H9 (cell line): ENCODE data around the gene CAB39. TPM values are rescaled to one million over a fixed set of nuclear protein-coding genes. Genes with fewer than 3 reads are reported as not detected.
A peak's percentile ranks its signal among the peaks of the same experiment; 100 is the strongest.

Source experiments
- DNase-seq: peaks from one replicate; pipeline ENCODE4 v3.0.0-alpha.2; 2017
- H2AFZ ChIP-seq: one replicate; pipeline ENCODE4 v1.6.1; 2013; ENCODE audit warnings: mild to moderate bottlenecking, low read length, control low read depth, moderate library complexity
- H2AK5ac ChIP-seq: 2 replicates; pipeline ENCODE4 v1.6.1; 2013; ENCODE audit warnings: low read length, control low read depth, mixed read lengths; ENCODE audit not compliant: insufficient read length
- H2BK120ac ChIP-seq: one replicate; pipeline ENCODE4 v1.6.1; 2013; ENCODE audit warnings: low read depth, mild to moderate bottlenecking, low read length, control low read depth, inconsistent platforms; ENCODE audit not compliant: poor library complexity, severe bottlenecking
- H2BK12ac ChIP-seq: 2 replicates; pipeline ENCODE4 v1.6.1; 2013; ENCODE audit warnings: low read length, control low read depth, mixed read lengths, low read depth; ENCODE audit not compliant: insufficient read length
- H2BK15ac ChIP-seq: 2 replicates; pipeline ENCODE4 v1.6.1; 2013; ENCODE audit warnings: low read depth, low read length, control low read depth
- H2BK20ac ChIP-seq: one replicate; pipeline ENCODE4 v1.6.1; 2013; ENCODE audit warnings: low read depth, mild to moderate bottlenecking, low read length, control low read depth, inconsistent platforms; ENCODE audit not compliant: poor library complexity, severe bottlenecking
- H2BK5ac ChIP-seq: 2 replicates; pipeline ENCODE4 v1.6.1; 2013; ENCODE audit warnings: low read length, control low read depth, mixed read lengths; ENCODE audit not compliant: insufficient read length
- H3K14ac ChIP-seq: 2 replicates; pipeline ENCODE4 v1.6.1; 2013; ENCODE audit warnings: low read length, control low read depth; ENCODE audit not compliant: insufficient read depth
- H3K18ac ChIP-seq: 2 replicates; pipeline ENCODE4 v1.6.1; 2013; ENCODE audit warnings: low read depth, mild to moderate bottlenecking, mixed read lengths, low read length, control low read depth; ENCODE audit not compliant: insufficient read length
- H3K23ac ChIP-seq: 2 replicates; pipeline ENCODE4 v1.6.1; 2013; ENCODE audit warnings: low read length, control low read depth, mixed read lengths, low read depth; ENCODE audit not compliant: insufficient read length
- H3K23me2 ChIP-seq: 2 replicates; pipeline ENCODE4 v1.6.1; 2013; ENCODE audit warnings: low read depth, mild to moderate bottlenecking, mixed read lengths, low read length, control low read depth; ENCODE audit not compliant: insufficient read length, poor library complexity, severe bottlenecking
- H3K27ac ChIP-seq: 2 replicates; pipeline ENCODE4 v1.5.1; 2013; ENCODE audit warnings: low read length, control low read depth, mixed read lengths, low read depth; ENCODE audit not compliant: insufficient read length
- H3K27me3 ChIP-seq: 2 replicates; pipeline ENCODE4 v1.6.1; 2013; ENCODE audit warnings: low read length, control low read depth, inconsistent platforms; ENCODE audit not compliant: insufficient read depth
- H3K4ac ChIP-seq: 2 replicates; pipeline ENCODE4 v1.6.1; 2013; ENCODE audit warnings: low read depth, mild to moderate bottlenecking, control low read depth, inconsistent platforms, low read length, moderate library complexity
- H3K4me1 ChIP-seq: 2 replicates; pipeline ENCODE4 v1.6.1; 2013; ENCODE audit warnings: low read length, control low read depth, inconsistent platforms; ENCODE audit not compliant: insufficient read depth
- H3K4me2 ChIP-seq: 2 replicates; pipeline ENCODE4 v1.6.1; 2013; ENCODE audit warnings: low read length, control low read depth, mixed read lengths; ENCODE audit not compliant: insufficient read length, insufficient read depth
- H3K56ac ChIP-seq: 2 replicates; pipeline ENCODE4 v1.6.1; 2013; ENCODE audit warnings: low read depth, mild to moderate bottlenecking, mixed read lengths, low read length, control low read depth; ENCODE audit not compliant: insufficient read length
- H3K79me1 ChIP-seq: 2 replicates; pipeline ENCODE4 v1.6.1; 2013; ENCODE audit warnings: low read depth, mild to moderate bottlenecking, moderate library complexity, low read length, control low read depth, inconsistent platforms; ENCODE audit not compliant: insufficient read depth, poor library complexity, severe bottlenecking
- H3K79me2 ChIP-seq: 2 replicates; pipeline ENCODE4 v1.6.1; 2013; ENCODE audit warnings: low read length, control low read depth, inconsistent platforms; ENCODE audit not compliant: insufficient read depth
- H3K9ac ChIP-seq: 2 replicates; pipeline ENCODE4 v1.6.1; 2013; ENCODE audit warnings: low read length, control low read depth, mixed read lengths; ENCODE audit not compliant: insufficient read length; ENCODE audit errors: extremely low read depth
- H3K9me3 ChIP-seq: one replicate; pipeline ENCODE4 v1.6.1; 2013; ENCODE audit warnings: low read depth, low read length, inconsistent platforms; ENCODE audit not compliant: control insufficient read depth
- H3T11ph ChIP-seq: one replicate; pipeline ENCODE4 v1.6.1; 2013; ENCODE audit warnings: mild to moderate bottlenecking, low read length, control low read depth, inconsistent platforms
- H4K20me1 ChIP-seq: one replicate; pipeline ENCODE4 v1.6.1; 2013; ENCODE audit not compliant: control insufficient read depth, insufficient read length, insufficient read depth
- H4K5ac ChIP-seq: 2 replicates; pipeline ENCODE4 v1.6.1; 2013; ENCODE audit warnings: low read depth, mild to moderate bottlenecking, mixed read lengths, low read length, control low read depth; ENCODE audit not compliant: insufficient read length
- H4K8ac ChIP-seq: replicated peaks from 2 replicates; pipeline ENCODE4 v1.6.1; 2013; ENCODE audit warnings: low read length, control low read depth, mixed read lengths, low read depth; ENCODE audit not compliant: insufficient read length
- H4K91ac ChIP-seq: 2 replicates; pipeline ENCODE4 v1.6.1; 2013; ENCODE audit warnings: low read depth, mild to moderate bottlenecking, moderate library complexity, mixed read lengths, low read length, control low read depth; ENCODE audit not compliant: insufficient read length
- H3K27ac Mint-ChIP-seq, 3 experiments: 2 replicates in 2 of 3; 3 replicates in 1 of 3; pipeline ENCODE4 v1.8.0; 2020 to 2021; ENCODE audit warnings: mixed read lengths in 3 of 3, mild to moderate bottlenecking in 1 of 3, moderate library complexity in 1 of 3
- H3K27me3 Mint-ChIP-seq: 2 replicates; pipeline ENCODE4 v1.8.0; 2021; ENCODE audit warnings: low read depth, mild to moderate bottlenecking, moderate library complexity, mixed read lengths
- H3K36me3 Mint-ChIP-seq, 3 experiments: 2 replicates in 2 of 3; 3 replicates in 1 of 3; pipeline ENCODE4 v1.8.0; 2020 to 2021; ENCODE audit warnings: low read depth in 3 of 3, mixed read lengths in 3 of 3; ENCODE audit not compliant: insufficient read depth in 1 of 3
- H3K4me1 Mint-ChIP-seq, 2 experiments: 2 replicates each; pipeline ENCODE4 v1.8.0; 2020; ENCODE audit warnings: mixed read lengths in 2 of 2
- H3K4me3 Mint-ChIP-seq, 2 experiments: 2 replicates in 1 of 2; 3 replicates in 1 of 2; pipeline ENCODE4 v1.8.0; 2020 to 2021; ENCODE audit warnings: mild to moderate bottlenecking in 2 of 2, mixed read lengths in 2 of 2, moderate library complexity in 1 of 2
- H3K9me3 Mint-ChIP-seq, 2 experiments: 2 replicates in 1 of 2; 3 replicates in 1 of 2; pipeline ENCODE4 v1.8.0; 2020; ENCODE audit warnings: mild to moderate bottlenecking in 2 of 2, mixed read lengths in 2 of 2, moderate library complexity in 1 of 2
- WGBS: extraction: QIAGEN DNeasy Blood & Tissue Kit; methylation state at CpG from one replicate; pipeline ENCODE4 v1.1.7; 2013; ENCODE audit warnings: missing lambda C conversion rate, low lambda C conversion rate, mixed read lengths; ENCODE audit not compliant: insufficient read length; ENCODE audit errors: extremely low coverage; 5-methylcytosine and 5-hydroxymethylcytosine counted together
- total RNA-seq: library from RNA; stranded (reverse); gene quantifications from 2 replicates; pipeline ENCODE4 v1.2.1, GENCODE V29; 2021
- TF ChIP-seq, protein P1 (sequence below): fragments of 200-600 bp; sonication (generic); conservative IDR thresholded peaks from 3 replicates; pipeline ENCODE4 v1.8.0; 2021; ENCODE audit warnings: antibody characterized with exemption, mild to moderate bottlenecking

CAB39 gene
- total RNA-seq, 1 experiment from 2014 or later = 42.7 TPM

- Histone ChIP-seq H3K18ac (no peak overlapping the region), H4K5ac (no peak overlapping the region), H3K27ac (no peak overlapping the region), H2AFZ (no peak overlapping the region), H3K14ac (no peak overlapping the region), H3K23ac (no peak overlapping the region), H3K9ac (no peak overlapping the region), H4K91ac (no peak overlapping the region), H4K20me1 (no peaks in the 10 kb centered on the region), H2BK20ac (no peak overlapping the region), H3K4ac (no peak overlapping the region), H2AK5ac (no peak overlapping the region), H3K27me3 (no peaks in the 10 kb centered on the region), H3K79me1 (no peaks in the 10 kb centered on the region), H3K4me2 (no peak overlapping the region), H2BK120ac (no peak overlapping the region), H3T11ph (no peak overlapping the region), H3K23me2 (no peaks in the 10 kb centered on the region), H3K79me2 (no peaks in the 10 kb centered on the region), H3K56ac (no peak overlapping the region), H2BK12ac (no peak overlapping the region), H3K4me1 (peaks cover 4% of the 10 kb centered on the region; the same call in 1 of the 2 replicates), H3K9me3 (no peaks in the 10 kb centered on the region), H4K8ac (no peak overlapping the region), H2BK15ac (no peak overlapping the region), H2BK5ac (no peak overlapping the region)
- no CpG with 5 or more reads among the region's 4 CpGs for WGBS
- TF ChIP-seq, protein P1, sequence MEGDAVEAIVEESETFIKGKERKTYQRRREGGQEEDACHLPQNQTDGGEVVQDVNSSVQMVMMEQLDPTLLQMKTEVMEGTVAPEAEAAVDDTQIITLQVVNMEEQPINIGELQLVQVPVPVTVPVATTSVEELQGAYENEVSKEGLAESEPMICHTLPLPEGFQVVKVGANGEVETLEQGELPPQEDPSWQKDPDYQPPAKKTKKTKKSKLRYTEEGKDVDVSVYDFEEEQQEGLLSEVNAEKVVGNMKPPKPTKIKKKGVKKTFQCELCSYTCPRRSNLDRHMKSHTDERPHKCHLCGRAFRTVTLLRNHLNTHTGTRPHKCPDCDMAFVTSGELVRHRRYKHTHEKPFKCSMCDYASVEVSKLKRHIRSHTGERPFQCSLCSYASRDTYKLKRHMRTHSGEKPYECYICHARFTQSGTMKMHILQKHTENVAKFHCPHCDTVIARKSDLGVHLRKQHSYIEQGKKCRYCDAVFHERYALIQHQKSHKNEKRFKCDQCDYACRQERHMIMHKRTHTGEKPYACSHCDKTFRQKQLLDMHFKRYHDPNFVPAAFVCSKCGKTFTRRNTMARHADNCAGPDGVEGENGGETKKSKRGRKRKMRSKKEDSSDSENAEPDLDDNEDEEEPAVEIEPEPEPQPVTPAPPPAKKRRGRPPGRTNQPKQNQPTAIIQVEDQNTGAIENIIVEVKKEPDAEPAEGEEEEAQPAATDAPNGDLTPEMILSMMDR = no peak
- Mint-ChIP-seq H3K9me3 (no peaks in the 10 kb centered on the region), H3K4me1 (peaks cover 5 to 11% of the 10 kb centered on the region in 2 experiments), H3K36me3 (no peaks in the 10 kb centered on the region; a peak in 1 of 7 replicates), H3K4me3 (no peak overlapping the region), H3K27me3 (peaks cover 1% of the 10 kb centered on the region; the same call in 1 of the 2 replicates), H3K27ac (0 out of 7 replicates have a peak overlapping the region, but pooled peaks of 1 of the 3 experiments have one; percentile 30)
- DNase-seq = no peak
These were observed 21.5 kb upstream of the CAB39 start for GRCh38 chr2:230691005-230691647.
